ENCODE results near the gene HS1BP3. TPM values are rescaled to one million over a fixed set of nuclear protein-coding genes. Genes with fewer than 3 reads are reported as not detected.
A peak's percentile ranks its signal among the peaks of the same experiment; 100 is the strongest.

Gene HS1BP3
- total RNA-seq, 2 experiments from 2014 or later = 8.8 to 10.1 TPM

- no peaks in the 10 kb centered on the region for H3K27me3 ChIP-seq (ENCODE audit: control insufficient read depth in 1 of 2, insufficient read depth in 2 of 2, low read length in 2 of 2)
- Mint-ChIP-seq H3K4me3 (no peak overlapping the region), H3K9me3 (no peaks in the 10 kb centered on the region), H3K27ac (peak overlapping the region; percentile 84), H3K36me3 (ENCODE audit: low read depth) (peaks cover 5% of the 10 kb centered on the region), H3K4me1 (ENCODE audit: low read depth) (peaks cover 11% of the 10 kb centered on the region), H3K27me3 (no peaks in the 10 kb centered on the region)
- intact Hi-C loops (cut with DNase I, micrococcal nuclease) = no loop called here
- no peak for ATAC-seq (ENCODE audit: poor library complexity)
- H3K4me1 ChIP-seq (ENCODE audit: insufficient read depth, low read length) = peaks cover 18% of the 10 kb centered on the region
- POLR2A ChIA-PET = interaction anchor here (2.6 kb wide), 1 partner anchor 73 kb away, joined by 6 read pairs; the partner anchor contains the start of gene HS1BP3
- H3K9me3 ChIP-seq (ENCODE audit: control insufficient read depth in 1 of 2, insufficient read depth in 1 of 2, low read length in 2 of 2) = peaks cover 6 to 11% of the 10 kb centered on the region in 2 experiments
- H3K4me3 ChIP-seq (ENCODE audit: low read length) = no peak overlapping the region
- H3K27ac ChIP-seq (ENCODE audit: low read depth in 1 of 2, low read length in 2 of 2) = no peak overlapping the region
- no peaks in the 10 kb centered on the region for H3K36me3 ChIP-seq (ENCODE audit: insufficient read depth, low read length)
- DNase-seq = no peak
- CTCF ChIA-PET = no interaction called here
- TF ChIP-seq, protein P1, sequence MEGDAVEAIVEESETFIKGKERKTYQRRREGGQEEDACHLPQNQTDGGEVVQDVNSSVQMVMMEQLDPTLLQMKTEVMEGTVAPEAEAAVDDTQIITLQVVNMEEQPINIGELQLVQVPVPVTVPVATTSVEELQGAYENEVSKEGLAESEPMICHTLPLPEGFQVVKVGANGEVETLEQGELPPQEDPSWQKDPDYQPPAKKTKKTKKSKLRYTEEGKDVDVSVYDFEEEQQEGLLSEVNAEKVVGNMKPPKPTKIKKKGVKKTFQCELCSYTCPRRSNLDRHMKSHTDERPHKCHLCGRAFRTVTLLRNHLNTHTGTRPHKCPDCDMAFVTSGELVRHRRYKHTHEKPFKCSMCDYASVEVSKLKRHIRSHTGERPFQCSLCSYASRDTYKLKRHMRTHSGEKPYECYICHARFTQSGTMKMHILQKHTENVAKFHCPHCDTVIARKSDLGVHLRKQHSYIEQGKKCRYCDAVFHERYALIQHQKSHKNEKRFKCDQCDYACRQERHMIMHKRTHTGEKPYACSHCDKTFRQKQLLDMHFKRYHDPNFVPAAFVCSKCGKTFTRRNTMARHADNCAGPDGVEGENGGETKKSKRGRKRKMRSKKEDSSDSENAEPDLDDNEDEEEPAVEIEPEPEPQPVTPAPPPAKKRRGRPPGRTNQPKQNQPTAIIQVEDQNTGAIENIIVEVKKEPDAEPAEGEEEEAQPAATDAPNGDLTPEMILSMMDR (IDR thresholded peaks at IDR 0.05) = no peak
Measured at GRCh38 chr2:20577495-20578235, 73.2 kb downstream of the HS1BP3 start.

- Mint-ChIP-seq H3K36me3 (ENCODE audit: low read depth) (peaks cover 5% of the 10 kb centered on the region), H3K27me3 (no peaks in the 10 kb centered on the region), H3K4me3 (peak overlapping the region; percentile 78), H3K9me3 (no peaks in the 10 kb centered on the region), H3K27ac (peak overlapping the region; percentile 84), H3K4me1 (ENCODE audit: low read depth) (peaks cover 11% of the 10 kb centered on the region)
- Histone ChIP-seq H3K9me3 (ENCODE audit: control insufficient read depth in 1 of 2, insufficient read depth in 1 of 2, low read length in 2 of 2) (peaks cover under 1 to 4% of the 10 kb centered on the region in 2 experiments), H3K27ac (ENCODE audit: low read depth in 1 of 2, low read length in 2 of 2) (peak overlapping the region in 1 of 2 donors; percentile 75), H3K4me1 (ENCODE audit: insufficient read depth, low read length) (peaks cover 18% of the 10 kb centered on the region), H3K27me3 (ENCODE audit: control insufficient read depth in 1 of 2, insufficient read depth in 2 of 2, low read length in 2 of 2) (no peaks in the 10 kb centered on the region), H3K4me3 (ENCODE audit: low read length) (peak overlapping the region; percentile 46), H3K36me3 (ENCODE audit: insufficient read depth, low read length) (no peaks in the 10 kb centered on the region)
- DNase-seq = peak in 9 of 14 experiments; percentile 5 to 85 (median 18)
- ChIA-PET CTCF (no interaction called here), POLR2A (interaction anchor here (2.6 kb wide), 1 partner anchor 74 kb away, joined by 6 read pairs; the partner anchor contains the start of gene HS1BP3)
- TF ChIP-seq, protein P1 (IDR thresholded peaks at IDR 0.05) = no peak
- peak; percentile 84 for ATAC-seq (ENCODE audit: poor library complexity)
- intact Hi-C loops (cut with DNase I, micrococcal nuclease) = no loop called here
Measured at GRCh38 chr2:20576598-20577115, 74.2 kb downstream of the HS1BP3 start.

- intact Hi-C loops (cut with DNase I, micrococcal nuclease) = no loop called here
- H3K9me3 ChIP-seq (ENCODE audit: control insufficient read depth in 1 of 2, insufficient read depth in 1 of 2, low read length in 2 of 2) = no peaks in the 10 kb centered on the region
- H3K27me3 ChIP-seq (ENCODE audit: control insufficient read depth in 1 of 2, insufficient read depth in 2 of 2, low read length in 2 of 2) = no peaks in the 10 kb centered on the region
- ATAC-seq (ENCODE audit: poor library complexity) (no peak), DNase-seq (no peak)
- peaks cover 11% of the 10 kb centered on the region for H3K4me1 Mint-ChIP-seq (ENCODE audit: low read depth)
- ChIA-PET POLR2A (interaction anchor here (0.7 to 2.6 kb wide), 2 partner anchors 75 to 207 kb away, joined by 3 to 6 read pairs; partner anchors contain the start of gene HS1BP3), CTCF (no interaction called here)
- peak overlapping the region in 1 of 2 donors; percentile 75 for H3K27ac ChIP-seq (ENCODE audit: low read depth in 1 of 2, low read length in 2 of 2)
- H3K9me3 Mint-ChIP-seq = no peaks in the 10 kb centered on the region
- peaks cover 5% of the 10 kb centered on the region for H3K36me3 Mint-ChIP-seq (ENCODE audit: low read depth)
- peak overlapping the region; percentile 78 for H3K4me3 Mint-ChIP-seq
- peaks cover 18% of the 10 kb centered on the region for H3K4me1 ChIP-seq (ENCODE audit: insufficient read depth, low read length)
- peak overlapping the region; percentile 84 for H3K27ac Mint-ChIP-seq
- peak overlapping the region; percentile 46 for H3K4me3 ChIP-seq (ENCODE audit: low read length)
- no peaks in the 10 kb centered on the region for H3K27me3 Mint-ChIP-seq
- no peaks in the 10 kb centered on the region for H3K36me3 ChIP-seq (ENCODE audit: insufficient read depth, low read length)
- TF ChIP-seq, protein P1 (IDR thresholded peaks at IDR 0.05) = no peak
Measured at GRCh38 chr2:20575935-20576597, 74.8 kb downstream of the HS1BP3 start.

Measured in CD4-positive, alpha-beta T cell (primary cell).